ENCODE results near the gene CDH5.
"Not testable (repeated sequence)": the region's sequence is repeated elsewhere in the genome, so short reads cannot be mapped to it uniquely, and the experiment has no call there.

Gene CDH5, protein sequence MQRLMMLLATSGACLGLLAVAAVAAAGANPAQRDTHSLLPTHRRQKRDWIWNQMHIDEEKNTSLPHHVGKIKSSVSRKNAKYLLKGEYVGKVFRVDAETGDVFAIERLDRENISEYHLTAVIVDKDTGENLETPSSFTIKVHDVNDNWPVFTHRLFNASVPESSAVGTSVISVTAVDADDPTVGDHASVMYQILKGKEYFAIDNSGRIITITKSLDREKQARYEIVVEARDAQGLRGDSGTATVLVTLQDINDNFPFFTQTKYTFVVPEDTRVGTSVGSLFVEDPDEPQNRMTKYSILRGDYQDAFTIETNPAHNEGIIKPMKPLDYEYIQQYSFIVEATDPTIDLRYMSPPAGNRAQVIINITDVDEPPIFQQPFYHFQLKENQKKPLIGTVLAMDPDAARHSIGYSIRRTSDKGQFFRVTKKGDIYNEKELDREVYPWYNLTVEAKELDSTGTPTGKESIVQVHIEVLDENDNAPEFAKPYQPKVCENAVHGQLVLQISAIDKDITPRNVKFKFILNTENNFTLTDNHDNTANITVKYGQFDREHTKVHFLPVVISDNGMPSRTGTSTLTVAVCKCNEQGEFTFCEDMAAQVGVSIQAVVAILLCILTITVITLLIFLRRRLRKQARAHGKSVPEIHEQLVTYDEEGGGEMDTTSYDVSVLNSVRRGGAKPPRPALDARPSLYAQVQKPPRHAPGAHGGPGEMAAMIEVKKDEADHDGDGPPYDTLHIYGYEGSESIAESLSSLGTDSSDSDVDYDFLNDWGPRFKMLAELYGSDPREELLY

DNA sequence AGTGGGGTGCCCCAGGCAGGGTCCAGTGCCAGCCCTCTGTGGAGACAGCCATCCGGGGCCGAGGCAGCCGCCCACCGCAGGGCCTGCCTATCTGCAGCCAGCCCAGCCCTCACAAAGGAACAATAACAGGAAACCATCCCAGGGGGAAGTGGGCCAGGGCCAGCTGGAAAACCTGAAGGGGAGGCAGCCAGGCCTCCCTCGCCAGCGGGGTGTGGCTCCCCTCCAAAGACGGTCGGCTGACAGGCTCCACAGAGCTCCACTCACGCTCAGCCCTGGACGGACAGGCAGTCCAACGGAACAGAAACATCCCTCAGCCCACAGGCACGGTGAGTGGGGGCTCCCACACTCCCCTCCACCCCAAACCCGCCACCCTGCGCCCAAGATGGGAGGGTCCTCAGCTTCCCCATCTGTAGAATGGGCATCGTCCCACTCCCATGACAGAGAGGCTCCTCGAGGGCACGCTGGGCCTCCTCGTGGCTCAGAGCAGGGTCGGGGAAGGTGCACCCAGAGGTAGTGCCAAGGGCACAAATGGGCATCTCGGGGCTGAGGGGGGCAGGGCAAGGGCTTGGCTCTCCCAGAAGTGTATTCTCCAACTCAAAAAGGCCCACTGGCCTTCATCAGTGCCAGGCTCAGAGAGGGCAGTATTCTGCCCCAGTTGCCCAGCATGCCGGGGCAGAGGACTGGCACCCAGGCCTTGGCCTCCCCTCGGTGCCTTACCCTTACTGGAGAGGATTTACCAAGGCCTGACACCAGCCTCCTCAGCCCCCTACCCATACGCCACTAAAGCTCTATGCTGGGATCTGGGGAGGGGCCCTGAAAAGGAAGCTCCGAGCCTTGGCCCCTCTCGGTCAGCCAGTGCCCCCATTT, at the start of gene CDH5:
TSS of gene CDH5 (plus strand) at position 259 of the 867 bp plus-strand sequence. CDS start 12,647 bp downstream, outside the sequence.
- no peak for DNase-seq

DNA sequence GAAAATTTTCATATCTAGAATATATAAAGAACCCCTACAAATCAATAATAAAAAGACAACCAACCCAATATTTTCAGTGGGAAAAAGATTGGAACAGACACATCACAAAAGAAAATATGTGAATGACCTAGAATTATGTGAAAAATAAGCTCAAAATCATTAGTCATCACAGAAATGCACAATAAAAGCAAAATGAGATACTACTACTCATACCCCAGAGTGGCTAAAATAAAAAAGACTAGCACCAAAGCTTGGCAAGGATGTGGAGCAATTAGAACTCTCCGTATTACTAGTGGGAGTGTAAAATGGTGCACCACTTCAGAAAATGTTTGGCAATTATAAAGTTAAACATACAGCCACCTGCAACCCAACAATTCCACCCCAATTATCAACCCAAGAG, 48.0 kb upstream of the CDH5 start:
- DNase-seq, result no peak

DNA sequence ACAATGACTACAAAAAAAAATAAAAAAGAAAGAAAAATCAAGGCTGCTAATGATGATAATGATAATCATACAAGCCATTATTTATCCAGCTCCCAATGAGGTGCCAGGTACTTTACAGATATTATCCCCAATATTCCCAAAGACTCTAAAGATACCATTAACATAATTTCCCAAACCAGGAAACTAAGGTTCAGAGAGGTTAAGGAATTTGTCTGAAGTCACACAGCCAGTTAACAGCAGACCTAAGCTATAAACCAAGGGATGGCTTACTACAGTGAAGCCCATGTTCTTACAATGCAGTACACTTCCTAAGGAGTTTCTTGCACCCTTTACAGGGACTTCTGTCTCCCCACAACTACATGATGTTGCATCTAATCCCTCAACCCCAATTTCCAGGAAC, 45.7 kb upstream of the CDH5 start:
- no peak for DNase-seq

DNA sequence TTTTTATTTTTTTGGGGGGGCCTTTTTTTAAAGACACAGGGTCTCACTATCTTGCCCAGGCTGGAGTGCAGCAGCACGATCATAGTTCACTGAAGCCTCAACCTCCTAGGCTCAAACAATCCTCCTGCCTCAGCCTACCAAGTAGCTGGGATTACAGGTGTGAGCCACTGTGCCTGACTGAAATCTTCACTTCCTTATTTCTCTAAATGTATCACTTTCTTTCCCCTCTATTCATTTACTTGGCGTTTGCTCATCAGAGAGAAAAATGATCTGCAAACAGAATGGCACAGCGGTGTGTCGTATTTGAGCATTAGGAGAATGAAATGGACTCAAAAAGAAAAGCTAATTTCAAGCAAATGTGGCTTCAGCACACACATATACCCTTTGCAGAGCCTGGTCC, 44.3 kb upstream of the CDH5 start:
- DNase-seq, result no peak

DNA sequence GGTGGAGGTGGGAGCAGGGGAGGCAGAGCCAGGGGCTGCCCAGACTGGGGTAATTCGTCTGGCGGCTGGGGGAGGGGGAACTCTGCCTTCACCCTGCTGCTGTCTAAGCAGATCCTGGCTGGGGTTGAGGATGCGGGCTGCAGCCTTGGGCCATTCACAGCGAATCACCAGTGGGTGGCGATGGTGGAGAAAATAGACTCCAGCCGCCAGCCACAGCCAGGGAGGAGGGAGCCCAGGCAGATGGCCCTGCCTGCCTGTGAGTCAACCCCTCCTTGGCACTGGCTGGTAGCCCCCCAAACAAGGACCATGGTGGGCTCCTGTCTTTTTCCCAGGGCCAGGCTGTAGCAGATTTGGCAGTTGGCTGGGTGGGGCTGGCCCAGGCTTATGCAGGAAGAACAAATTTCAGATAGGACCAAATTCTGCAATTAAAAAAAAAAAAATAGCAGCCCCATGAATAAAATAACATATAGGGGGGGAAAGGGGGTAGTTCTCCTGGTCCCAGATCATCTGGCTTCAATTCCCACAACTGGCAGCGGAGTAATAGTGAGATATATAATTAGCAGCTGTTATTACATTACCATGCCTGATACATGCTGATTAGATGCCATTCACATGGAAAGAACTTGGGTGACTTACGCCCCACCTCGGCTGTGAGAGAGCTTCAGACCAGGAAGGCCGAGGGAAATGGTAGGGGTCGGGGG, 41.5 kb upstream of the CDH5 start:
- DNase-seq, result no peak

DNA sequence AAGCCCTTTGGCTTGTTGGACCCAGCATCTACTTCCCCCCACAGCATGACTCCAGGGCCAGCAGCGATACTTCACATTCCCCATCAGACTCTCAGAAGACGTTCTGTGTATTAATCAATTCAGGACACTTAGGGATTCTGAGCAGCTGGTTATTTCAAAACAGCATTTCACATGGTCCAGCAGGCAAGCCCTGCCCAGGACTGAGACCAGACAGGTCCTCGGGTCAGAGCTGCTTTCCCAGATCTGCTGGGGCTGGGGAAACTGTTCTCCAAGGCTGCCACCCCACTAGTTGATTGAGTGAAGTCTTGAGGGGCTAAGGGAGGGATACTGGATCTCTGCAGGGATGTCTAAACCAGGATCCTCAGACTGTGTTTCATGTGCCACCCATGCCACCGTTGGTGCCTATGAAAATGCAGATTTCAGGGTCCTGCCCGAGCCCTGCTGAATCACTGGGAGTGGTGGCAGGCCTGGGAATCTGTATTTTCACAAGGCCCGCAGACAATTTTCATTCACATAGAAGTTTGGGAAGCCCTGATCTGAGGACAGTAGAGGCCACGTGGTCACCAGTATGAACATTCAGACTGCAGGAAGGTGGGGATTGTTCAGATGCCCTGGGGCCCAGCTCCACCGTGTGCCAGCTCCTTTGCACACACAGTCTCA, 40.6 kb upstream of the CDH5 start:
- no peak for DNase-seq

DNA sequence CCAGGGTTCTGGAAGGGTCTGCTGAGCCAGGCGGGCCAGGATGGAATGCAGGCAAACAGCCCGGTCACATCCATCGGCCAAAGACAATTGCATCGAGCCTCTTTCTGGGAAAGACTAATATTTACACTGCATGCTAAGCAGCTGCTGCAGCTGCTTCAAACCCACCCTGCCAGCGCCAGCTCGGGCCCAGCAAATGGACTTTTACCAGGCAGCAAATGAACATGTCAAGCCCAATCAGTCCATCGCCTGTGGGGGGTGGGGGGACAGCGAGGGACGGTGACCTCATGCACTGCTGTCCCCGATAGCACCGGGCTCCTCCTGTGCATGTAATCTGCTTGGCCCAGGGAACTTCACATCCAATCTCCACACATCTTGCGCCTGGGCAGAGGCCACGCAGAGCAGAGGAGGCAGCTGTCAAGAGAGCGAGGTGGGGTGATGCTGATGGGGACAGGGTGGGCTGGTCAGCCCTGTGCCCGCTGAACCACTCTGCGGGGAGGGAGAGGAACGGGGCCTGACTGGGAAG, 39.4 kb upstream of the CDH5 start:
- DNase-seq, result no peak

DNA sequence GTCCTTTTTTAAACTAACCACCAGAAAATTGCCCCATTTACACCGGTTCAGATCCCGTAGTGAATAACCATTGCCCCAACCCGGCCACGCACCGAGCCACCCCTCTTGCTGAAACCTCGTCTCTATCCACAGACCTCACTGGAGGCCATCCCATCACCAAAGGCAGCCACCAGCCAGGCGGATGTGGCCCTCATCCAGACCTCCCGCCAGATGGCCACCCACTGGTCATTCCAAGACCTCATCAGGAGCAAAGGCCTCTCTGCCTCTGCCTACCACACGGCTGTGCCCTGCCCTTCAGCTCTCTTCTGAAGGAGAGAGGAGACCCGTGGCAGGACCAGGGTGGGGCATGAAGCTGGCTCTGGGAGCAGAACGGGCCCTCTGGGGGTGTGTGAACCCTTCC, 38.2 kb upstream of the CDH5 start:
- DNase-seq, result no peak

DNA sequence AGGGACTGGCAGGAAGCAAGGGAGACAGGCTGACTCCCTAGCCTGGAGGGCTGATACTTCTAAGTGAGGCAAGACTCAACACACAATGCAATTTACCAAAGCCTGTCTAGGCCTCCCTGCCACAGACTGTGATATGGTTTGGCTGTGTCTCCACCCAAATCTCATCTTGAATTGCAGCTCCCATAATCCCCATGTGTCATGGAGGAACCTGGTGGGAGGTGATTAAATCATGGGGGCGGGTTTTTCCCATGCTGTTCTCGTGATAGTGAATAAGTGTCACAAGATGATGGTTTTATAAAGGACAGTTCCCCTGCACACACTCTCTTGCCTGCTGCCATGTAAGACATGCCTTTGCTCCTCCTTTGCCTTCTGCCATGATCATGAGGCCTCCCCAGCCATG, 35.0 kb upstream of the CDH5 start:
- not testable (repeated sequence) for DNase-seq

DNA sequence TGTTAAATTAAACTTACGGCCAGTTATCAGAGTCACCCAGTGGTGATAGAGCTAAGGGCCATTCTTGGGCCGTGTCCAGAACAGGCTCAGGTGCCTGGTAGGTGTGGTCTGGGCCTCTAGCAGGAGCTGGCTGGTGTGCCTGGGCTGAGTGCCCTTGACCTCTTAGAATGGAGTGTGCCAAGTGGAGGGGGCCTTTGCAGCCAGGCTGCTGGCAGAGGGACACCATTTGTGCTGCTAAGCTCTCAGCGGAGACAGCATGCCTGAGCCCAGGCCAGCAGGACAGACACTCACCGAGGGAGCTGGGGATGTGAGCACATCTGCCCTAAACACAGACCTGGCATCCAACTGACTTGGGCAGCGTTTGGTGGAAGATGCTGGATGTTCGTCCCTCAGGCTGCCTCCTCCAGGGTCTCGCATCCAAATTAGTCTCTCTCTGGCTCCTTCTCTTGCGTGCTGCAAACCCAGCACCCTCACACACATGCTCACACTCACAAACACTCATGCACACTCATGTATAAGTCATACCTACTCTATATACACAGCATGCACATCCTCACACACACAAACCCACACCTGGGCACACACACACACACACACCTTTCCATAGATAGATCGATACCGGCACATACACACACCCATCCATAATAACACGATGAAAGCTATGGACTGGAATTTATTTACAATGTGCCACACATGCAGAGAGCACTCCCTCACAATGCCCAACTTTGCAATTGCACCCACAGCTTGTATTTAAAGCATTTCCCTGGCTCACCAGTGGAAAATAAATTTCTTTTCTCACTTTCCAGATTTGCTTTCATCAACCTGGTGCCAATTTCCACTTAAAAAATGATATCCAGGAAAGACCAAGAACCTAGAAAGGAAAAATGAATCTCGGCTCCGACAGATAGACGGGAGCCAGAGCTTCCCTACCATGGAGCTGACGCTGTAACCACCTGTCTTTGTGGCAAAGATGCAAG, 33.6 kb upstream of the CDH5 start:
- DNase-seq, result no peak

DNA sequence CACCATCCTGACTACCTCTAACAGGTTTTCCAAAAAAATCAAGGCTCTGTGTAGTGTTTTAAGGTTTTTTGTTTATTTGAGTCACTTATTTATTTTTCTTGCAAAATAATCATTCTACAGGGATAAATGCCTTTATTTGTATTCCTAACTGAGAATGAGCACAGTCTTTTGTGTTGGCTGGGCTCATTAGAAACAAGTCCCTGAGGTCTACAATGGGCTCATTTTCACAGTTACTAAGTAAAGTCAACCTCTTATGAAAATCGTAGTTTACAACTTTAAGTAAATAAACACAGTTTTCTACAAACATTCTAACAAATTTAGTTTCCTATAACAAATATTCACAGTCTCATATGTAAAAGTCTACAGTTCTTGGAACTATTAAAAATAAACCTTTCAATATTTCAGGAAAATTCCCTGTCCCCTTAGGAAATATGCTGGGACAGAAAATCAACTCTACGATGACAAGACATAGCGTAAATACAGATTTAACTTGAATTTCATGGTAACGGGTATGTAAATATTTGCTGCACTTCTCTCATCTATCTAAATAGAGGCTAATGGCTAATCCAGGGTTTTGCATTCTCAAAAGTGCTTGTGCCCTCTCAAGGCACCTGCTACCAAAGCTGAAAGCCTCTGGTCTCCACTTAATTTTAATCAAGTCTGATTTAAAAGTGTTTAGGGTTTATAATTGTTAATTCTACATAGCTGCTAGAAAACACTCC, 31.5 kb upstream of the CDH5 start:
- no peak for DNase-seq

DNA sequence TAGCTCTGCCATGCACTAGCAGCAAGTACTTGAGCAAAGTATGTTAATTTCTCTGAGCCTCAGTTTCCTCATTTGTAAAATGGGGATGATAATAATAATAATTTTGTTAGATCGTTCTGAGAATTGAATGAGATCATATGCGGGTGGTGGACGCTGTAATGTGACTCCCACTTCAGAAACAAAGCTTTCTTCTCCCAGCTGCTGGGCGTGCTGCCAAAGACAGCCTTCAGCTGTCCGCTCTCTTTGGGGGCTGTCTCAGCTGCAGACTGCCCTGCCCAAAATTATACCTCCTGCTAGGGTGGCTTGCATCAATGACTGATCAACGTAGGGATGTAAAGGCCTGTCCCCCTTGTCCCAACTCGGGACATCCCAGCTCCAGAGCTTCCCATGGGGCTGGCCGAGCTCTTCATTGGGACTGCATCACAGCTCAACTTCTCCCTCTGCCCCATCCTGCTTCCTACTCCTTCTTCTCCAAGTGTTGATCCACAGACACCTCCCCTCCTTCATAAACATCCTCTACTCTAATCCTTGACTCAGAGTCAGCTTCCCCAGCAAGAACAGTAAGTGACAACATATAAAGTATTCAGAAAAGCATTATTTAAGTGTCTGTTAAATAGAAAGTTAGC, 30.7 kb upstream of the CDH5 start:
- DNase-seq, result no peak

DNA sequence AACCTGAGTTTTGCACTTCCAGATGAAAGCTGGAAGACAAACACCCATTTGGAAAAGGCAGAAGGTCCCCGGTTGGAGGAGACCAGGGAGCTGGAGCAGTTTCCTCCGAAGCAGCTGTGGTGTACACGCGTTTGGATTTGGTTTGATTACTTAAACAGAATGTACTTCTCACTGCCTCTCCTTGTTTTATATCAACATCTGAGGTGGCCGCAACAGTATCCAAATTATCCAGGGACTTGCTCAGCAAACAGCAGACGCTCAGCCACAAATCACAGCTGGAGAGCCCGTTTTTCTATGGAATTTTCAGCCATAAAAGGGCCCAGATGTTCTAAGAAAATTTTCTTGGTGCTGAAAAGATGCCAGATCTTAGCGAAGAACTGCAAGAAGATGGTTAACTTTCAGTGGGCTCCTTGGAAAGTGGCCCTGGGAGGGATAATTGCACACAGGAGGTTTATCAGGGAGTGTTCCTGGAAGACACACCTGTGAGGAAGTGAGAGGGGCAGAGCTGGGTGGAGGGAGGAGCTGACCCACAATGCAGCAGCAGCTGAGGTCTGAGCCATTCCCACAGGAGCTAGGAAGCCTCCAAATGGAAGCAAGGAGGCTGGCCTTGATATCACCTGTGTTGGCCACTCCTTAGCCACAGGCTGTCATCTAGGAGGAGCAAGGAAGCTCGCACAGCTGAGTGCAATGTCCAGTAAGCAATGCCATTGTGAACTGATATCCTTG, 28.9 kb upstream of the CDH5 start:
- DNase-seq, result no peak

DNA sequence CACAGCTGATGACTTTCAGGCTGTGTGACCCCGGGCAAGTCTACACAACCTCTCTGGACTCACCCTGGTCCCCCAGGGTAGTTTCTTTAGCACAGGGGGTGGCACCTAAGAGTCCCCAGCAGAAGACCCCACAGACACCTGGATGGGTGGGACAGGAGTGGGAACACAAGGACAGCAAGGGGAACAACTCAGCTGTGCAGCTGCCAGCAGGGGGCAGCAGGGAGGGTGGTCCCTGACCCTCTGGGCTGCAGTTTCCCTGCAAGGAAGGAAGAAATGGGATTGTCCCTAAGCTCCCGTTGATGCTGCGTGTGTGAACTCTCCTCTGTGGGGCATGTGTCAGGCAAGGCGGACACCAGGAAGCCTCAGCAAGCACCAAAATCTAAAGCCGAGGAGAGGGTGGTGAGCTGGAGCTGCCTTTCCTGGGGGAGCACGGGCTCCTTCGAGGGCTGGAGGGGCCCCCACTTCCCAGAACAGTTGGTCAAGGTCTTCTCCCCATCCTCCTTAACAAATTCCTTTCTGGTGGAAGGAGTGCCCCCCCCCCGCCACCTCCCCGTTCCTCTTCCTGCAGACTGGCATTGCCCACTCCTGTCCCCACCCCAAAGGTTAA, 24.1 kb upstream of the CDH5 start:
- DNase-seq, result no peak

DNA sequence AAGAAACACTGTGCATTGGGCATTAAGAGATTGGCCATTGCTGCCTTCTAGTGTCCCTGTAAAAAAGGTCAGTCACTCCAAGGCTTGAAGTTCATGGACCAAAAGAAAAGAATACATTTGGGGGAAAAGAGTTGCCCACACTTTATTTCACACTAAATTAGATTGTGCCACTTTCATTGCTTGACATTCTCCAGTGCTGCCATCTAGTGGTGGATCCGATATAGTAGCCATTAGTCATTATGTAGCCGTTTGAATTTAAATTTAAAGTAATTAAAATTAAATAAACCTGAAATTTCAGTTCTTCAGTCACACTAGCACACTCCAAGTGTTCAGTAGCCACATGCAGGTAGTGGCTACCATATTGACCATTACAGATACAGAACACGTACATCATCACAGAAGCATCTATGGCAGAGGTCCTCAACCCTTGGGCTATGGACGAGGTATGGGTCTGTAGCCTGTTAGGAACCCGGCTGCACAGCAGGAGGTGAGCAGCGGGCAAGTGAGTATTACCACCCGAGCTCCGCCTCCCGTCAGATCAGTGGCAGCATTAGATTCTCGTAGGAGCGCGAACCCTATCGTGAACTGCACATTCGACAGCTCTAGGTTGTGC, 21.9 kb upstream of the CDH5 start:
- no peak for DNase-seq

DNA sequence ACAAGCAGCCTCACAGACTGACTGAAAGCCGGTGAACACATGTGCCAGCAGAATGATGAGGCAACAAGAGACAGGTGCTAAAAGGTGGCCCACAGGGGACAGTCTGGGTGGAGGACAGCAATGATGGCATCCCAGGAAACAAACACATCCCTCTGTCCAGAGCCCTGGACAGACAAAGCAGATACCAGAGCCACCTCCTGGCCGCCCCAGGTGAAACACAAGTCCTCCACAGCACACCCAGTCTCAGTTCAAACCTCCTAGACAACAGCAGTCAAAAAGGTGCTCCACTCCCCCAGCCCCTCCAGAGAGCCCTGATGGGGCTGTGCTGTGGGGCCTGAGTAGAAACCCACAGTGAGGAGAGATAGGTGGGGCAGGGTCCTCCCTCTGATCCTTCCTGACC, 20.3 kb upstream of the CDH5 start:
- DNase-seq, result no peak

DNA sequence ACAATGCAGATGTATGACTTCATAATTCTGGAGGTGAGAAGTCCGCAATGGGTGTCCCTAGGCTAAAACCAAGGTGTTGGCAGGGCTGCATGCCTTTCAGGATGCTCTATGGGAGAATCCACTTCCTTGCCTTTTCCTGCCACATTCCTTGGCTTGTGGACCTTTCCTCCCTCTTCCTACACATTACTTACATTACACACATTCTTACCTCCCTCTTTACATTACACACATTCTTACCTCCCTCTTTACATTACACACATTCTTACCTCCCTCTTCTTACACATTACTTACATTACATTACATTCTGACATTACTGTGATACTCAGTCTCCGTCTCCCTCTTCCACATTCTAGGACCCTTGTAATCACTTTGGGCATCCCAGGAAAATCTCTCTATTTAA, 14.2 kb upstream of the CDH5 start:
- no peak for DNase-seq

DNA sequence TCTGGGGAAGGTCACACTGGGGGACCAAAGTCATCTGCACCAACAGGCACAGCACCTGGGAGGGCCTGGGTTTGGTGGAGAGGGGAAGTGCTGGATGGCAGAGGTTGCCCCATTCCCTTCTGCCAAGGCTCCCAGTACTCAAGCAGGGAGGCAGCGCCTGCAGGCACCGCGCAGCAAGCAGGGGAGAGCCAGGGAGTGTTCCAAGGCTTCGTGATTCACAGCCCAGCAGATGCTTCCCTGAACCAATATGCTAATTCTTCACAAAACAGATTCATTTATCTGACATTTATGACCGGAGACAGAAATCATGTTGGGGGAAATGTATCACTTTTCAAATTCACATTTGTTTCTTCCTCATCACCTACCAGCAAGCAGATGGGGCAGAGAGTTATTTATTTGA, 13.4 kb upstream of the CDH5 start:
- no peak for DNase-seq
